ENCODE data around the gene FAR2. TPM values are rescaled to one million over a fixed set of nuclear protein-coding genes. Genes with fewer than 3 reads are reported as not detected.

The FAR2 gene
- total RNA-seq, 2 experiments from 2014 or later = 0.53 to 1.6 TPM

DNA sequence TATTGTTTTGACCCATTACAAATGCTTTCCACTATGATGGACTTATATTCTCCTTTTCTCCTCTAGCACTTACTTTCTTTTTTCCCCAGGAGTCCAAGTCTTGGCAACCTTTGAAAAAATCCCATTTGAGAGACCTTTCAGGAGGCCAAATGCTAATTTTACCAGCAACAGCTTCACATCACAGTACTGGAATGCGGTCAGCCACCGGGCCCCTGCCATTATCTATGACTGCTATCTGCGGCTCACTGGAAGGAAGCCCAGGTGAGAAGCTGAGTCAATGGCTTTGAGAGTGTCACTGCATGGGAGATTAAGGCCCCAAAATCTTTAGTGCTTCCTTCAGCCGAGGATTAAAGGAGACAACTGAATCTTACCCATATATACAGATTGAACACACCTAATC, 167.7 kb downstream of the FAR2 start:
- intact Hi-C loops (cut with DNase I, micrococcal nuclease) = loop anchor here (1.0 to 10.0 kb wide), 4 partner anchors 198 to 1582 kb away; no protein-coding TSS in a partner anchor
- ChIA-PET CTCF (interaction anchor here (1.8 to 3.3 kb wide), 2 partner anchors 236 to 244 kb away, joined by 4 to 42 read pairs; no protein-coding TSS in a partner anchor), POLR2A (no interaction called here)
- DNase-seq (no peak), ATAC-seq (ENCODE audit: poor library complexity) (no peak)
- H3K36me3 Mint-ChIP-seq (ENCODE audit: low read depth) = peaks cover 12% of the 10 kb centered on the region
- H3K27me3 Mint-ChIP-seq = no peaks in the 10 kb centered on the region
- H3K27ac Mint-ChIP-seq = no peak overlapping the region
- H3K4me1 Mint-ChIP-seq (ENCODE audit: low read depth) = peaks cover 10% of the 10 kb centered on the region
- Histone ChIP-seq H3K4me1 (ENCODE audit: insufficient read depth, low read length) (peaks cover 4% of the 10 kb centered on the region), H3K36me3 (ENCODE audit: insufficient read depth, low read length) (peaks cover 7% of the 10 kb centered on the region), H3K9me3 (ENCODE audit: control insufficient read depth in 1 of 2, insufficient read depth in 1 of 2, low read length in 2 of 2) (no peaks in the 10 kb centered on the region), H3K4me3 (ENCODE audit: low read length) (no peak overlapping the region), H3K27me3 (ENCODE audit: control insufficient read depth in 1 of 2, insufficient read depth in 2 of 2, low read length in 2 of 2) (no peaks in the 10 kb centered on the region), H3K27ac (ENCODE audit: low read depth in 1 of 2, low read length in 2 of 2) (no peak overlapping the region)
- H3K9me3 Mint-ChIP-seq = no peaks in the 10 kb centered on the region
- no peak for TF ChIP-seq CTCF (IDR thresholded peaks at IDR 0.05)
- no peak overlapping the region for H3K4me3 Mint-ChIP-seq

GRCh38 chr12:29317556-29318363, 168.7 kb downstream of the FAR2 start:
- H3K27me3 Mint-ChIP-seq = no peaks in the 10 kb centered on the region
- H3K4me1 Mint-ChIP-seq (ENCODE audit: low read depth) = peaks cover 10% of the 10 kb centered on the region
- no peak overlapping the region for H3K4me3 ChIP-seq (ENCODE audit: low read length)
- H3K36me3 ChIP-seq (ENCODE audit: insufficient read depth, low read length) = peaks cover 11% of the 10 kb centered on the region
- no peak overlapping the region for H3K4me3 Mint-ChIP-seq
- POLR2A ChIA-PET = interaction anchor here (1.2 to 1.3 kb wide), 3 partner anchors 9 to 244 kb away, joined by 3 to 4 read pairs (median 4); no protein-coding TSS in a partner anchor
- H3K27ac Mint-ChIP-seq = no peak overlapping the region
- H3K9me3 Mint-ChIP-seq = no peaks in the 10 kb centered on the region
- ATAC-seq (ENCODE audit: poor library complexity) (peak; percentile 100), DNase-seq (peak in 13 of 14 experiments; percentile 12 to 82 (median 23))
- TF ChIP-seq CTCF (IDR thresholded peaks at IDR 0.05) = peak; percentile 91
- no peak overlapping the region for H3K27ac ChIP-seq (ENCODE audit: low read depth in 1 of 2, low read length in 2 of 2)
- intact Hi-C loops (cut with DNase I, micrococcal nuclease) = loop anchor here (1.0 to 10.0 kb wide), 5 partner anchors 197 to 1583 kb away; no protein-coding TSS in a partner anchor
- H3K36me3 Mint-ChIP-seq (ENCODE audit: low read depth) = peaks cover 12% of the 10 kb centered on the region
- H3K27me3 ChIP-seq (ENCODE audit: control insufficient read depth in 1 of 2, insufficient read depth in 2 of 2, low read length in 2 of 2) = no peaks in the 10 kb centered on the region
- H3K4me1 ChIP-seq (ENCODE audit: insufficient read depth, low read length) = peaks cover 4% of the 10 kb centered on the region
- CTCF ChIA-PET = interaction anchor here (0.5 to 3.3 kb wide), 12 partner anchors 10 to 245 kb away, joined by 3 to 42 read pairs (median 4); no protein-coding TSS in a partner anchor
- no peaks in the 10 kb centered on the region for H3K9me3 ChIP-seq (ENCODE audit: control insufficient read depth in 1 of 2, insufficient read depth in 1 of 2, low read length in 2 of 2)

DNA sequence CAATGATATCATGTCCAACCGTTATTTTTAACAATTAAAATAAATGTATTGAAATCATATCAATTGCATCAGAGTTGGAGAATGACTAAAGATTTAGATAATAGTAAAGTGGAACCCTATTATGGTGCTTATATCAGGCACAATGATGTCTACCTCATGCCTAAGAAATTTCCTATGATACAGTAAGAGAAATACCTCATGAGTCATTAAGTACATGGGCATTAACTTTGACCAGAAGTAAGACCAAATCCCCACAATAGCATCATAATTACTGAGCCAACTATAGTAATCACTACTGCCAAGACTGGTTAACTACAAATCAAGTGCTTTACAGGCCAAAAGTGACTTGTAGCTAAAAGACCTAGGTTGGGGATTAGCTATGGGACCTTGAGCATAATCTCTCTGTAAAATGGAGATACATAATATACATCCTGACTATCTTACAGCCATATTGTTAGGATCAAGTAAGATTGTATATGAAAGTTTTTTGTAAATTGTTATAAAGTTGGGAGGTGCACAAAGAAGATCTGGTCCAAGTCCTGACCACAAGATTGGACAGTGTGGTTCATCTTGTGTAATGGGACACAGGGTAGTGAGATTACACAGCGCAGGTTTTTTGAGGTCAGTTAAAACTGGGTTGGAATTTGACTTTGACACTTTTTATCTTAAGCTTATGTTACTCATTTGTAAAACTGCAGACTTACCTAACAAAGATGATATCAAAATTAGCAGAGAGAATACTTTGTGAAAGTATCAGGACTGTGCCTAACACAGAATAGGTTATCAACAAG, 171.4 kb downstream of the FAR2 start:
- no peaks in the 10 kb centered on the region for H3K27me3 ChIP-seq (ENCODE audit: control insufficient read depth in 1 of 2, insufficient read depth in 2 of 2, low read length in 2 of 2)
- H3K9me3 ChIP-seq (ENCODE audit: control insufficient read depth in 1 of 2, insufficient read depth in 1 of 2, low read length in 2 of 2) = no peaks in the 10 kb centered on the region
- intact Hi-C loops (cut with DNase I, micrococcal nuclease) = no loop called here
- peaks cover 15% of the 10 kb centered on the region for H3K36me3 ChIP-seq (ENCODE audit: insufficient read depth, low read length)
- no peak overlapping the region for H3K4me3 ChIP-seq (ENCODE audit: low read length)
- Mint-ChIP-seq H3K4me1 (ENCODE audit: low read depth) (peaks cover 10% of the 10 kb centered on the region), H3K4me3 (no peak overlapping the region), H3K9me3 (no peaks in the 10 kb centered on the region), H3K27ac (no peak overlapping the region), H3K27me3 (no peaks in the 10 kb centered on the region), H3K36me3 (ENCODE audit: low read depth) (peaks cover 23% of the 10 kb centered on the region)
- DNase-seq (no peak), ATAC-seq (ENCODE audit: poor library complexity) (no peak)
- ChIA-PET POLR2A (no interaction called here), CTCF (interaction anchor here (0.7 kb wide), 1 partner anchor 9 kb away, joined by 3 read pairs; no protein-coding TSS in a partner anchor)
- no peak for TF ChIP-seq CTCF (IDR thresholded peaks at IDR 0.05)
- no peak overlapping the region for H3K27ac ChIP-seq (ENCODE audit: low read depth in 1 of 2, low read length in 2 of 2)
- H3K4me1 ChIP-seq (ENCODE audit: insufficient read depth, low read length) = peaks cover 4% of the 10 kb centered on the region

Measured in CD4-positive, alpha-beta T cell (primary cell).